ENCODE data around the gene NUP50.

Gene NUP50

DNA sequence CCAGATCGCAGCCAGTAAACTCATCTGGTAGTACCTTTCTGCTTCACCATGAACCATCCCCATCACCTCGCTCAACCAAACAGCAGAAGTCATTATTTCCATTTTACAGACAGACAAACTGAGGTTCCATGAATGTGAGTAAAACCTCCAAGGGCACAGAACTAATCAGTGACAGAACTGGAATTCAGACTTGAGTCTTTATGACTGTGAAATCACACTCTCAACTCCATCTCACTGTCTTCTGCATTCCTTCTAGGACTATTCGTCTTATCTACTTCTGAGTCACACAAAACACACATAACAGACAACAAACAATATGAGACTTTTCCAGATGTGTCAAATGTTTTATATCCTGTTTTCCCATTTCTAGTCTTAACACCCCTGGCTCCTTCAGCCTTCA lies 9.3 kb upstream of the NUP50 start:
- H3K4me2 ChIP-seq = no peak overlapping the region
- no peak for TF ChIP-seq Cebpa-rat (IDR thresholded peaks at IDR 0.05)
- H3K9ac ChIP-seq = no peak overlapping the region

DNA sequence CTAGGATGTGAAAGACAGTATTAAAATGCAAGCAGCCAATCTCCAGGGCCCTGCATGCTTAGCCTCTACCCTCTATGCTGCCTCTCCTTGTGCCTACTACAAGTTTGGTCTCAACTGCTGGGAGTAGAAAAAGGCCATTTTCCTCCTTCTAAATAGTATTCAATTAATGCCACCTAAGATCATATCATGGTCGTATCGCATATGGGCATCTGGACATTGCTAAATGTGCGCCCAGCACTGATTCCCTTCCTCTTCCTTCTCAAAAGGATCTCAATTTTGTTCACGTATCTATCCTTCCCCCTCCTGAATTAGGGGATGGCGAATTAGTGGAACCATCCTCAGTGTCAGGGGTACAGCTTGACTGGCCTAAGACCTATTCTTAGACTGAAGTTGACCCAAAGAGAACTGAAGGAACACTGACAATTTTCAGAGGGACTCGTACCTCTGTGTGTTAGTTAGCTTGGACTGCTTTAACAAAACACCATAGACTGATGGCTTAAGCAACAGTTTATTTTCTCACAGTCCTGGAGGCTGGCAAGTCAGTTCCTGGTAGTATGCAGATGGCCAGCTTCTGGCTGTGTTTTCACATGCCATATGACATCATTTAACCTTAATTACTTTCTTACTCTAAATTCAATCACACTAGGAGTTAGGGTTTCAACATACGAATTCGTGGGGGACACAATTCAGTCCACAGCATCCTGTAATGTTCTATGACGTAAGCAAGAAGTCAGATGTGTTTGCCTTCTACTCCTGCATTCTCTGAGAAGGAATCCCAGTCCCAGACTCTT lies 8.5 kb upstream of the NUP50 start:
- Histone ChIP-seq H3K4me3 (no peak overlapping the region), H3K36me3 (peaks cover 41 to 79% (median 63%) of the 10 kb centered on the region in 11 experiments), H3K9me3 (replicated peaks in 1 of 11) (peaks cover 0 to 4% (median 0%) of the 10 kb centered on the region in 11 experiments; a peak in 5 of 22 replicates), H3K27me3 (no peaks in the 10 kb centered on the region), H3K4me2 (no peak overlapping the region), H3K27ac (peak overlapping the region in 8 of 11 experiments; percentile 6 to 98 (median 88); a peak in 12 of 22 replicates), H3K4me1 (peaks cover 30 to 44% (median 40%) of the 10 kb centered on the region in 10 experiments), H3K9ac (0 out of 22 replicates have a peak overlapping the region, but pooled peaks of 2 of the 11 experiments have one; percentile 6 to 27), H4K20me1 (peaks cover 0 to 9% (median 0%) of the 10 kb centered on the region in 11 experiments; a peak in 1 of 22 replicates)
- no peak for TF ChIP-seq Cebpa-rat (IDR thresholded peaks at IDR 0.05)

More for the DNA sequence above, 9.3 kb upstream of the NUP50 start:
- Histone ChIP-seq H4K20me1 (peaks cover 0 to 9% (median 0%) of the 10 kb centered on the region in 11 experiments; a peak in 1 of 22 replicates), H3K27me3 (no peaks in the 10 kb centered on the region), H3K9me3 (replicated peaks in 1 of 11) (peaks cover 0 to 4% (median 0%) of the 10 kb centered on the region in 11 experiments; a peak in 5 of 22 replicates), H3K36me3 (peaks cover 41 to 85% (median 71%) of the 10 kb centered on the region in 11 experiments), H3K4me1 (peaks cover 21 to 36% (median 31%) of the 10 kb centered on the region in 10 experiments), H3K4me3 (no peak overlapping the region), H3K27ac (no peak overlapping the region)

DNA sequence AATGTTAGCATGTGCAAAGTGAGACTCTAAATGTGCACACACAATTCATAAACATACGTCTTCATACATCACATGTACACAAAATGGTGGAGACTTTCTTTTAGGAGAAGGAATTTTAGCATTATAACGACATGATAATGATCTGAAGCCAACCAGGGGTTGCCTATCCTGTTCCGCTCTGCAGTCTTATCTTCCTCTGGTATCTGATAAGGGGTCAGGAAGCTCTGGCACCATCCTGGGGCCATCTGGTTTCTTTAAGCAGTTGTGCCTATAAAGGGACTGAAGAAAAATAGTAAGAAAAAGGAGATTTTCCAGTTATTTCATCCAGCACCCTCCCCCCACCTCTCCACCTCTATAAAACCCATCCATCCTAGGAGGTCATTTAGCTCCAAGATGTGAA lies 5.8 kb upstream of the NUP50 start:
- Histone ChIP-seq H3K9me3 (replicated peaks in 1 of 11) (peaks cover 0 to 9% (median 0%) of the 10 kb centered on the region in 11 experiments; a peak in 8 of 22 replicates), H3K27me3 (no peaks in the 10 kb centered on the region), H3K4me2 (peak overlapping the region; percentile 3 to 96 (median 92); a peak in 17 of 22 replicates), H3K4me1 (peaks cover 48 to 67% (median 56%) of the 10 kb centered on the region in 10 experiments), H3K36me3 (peaks cover 35 to 74% (median 48%) of the 10 kb centered on the region in 11 experiments), H3K27ac (peak overlapping the region; percentile 62 to 98 (median 85); a peak in 21 of 22 replicates), H3K9ac (peak overlapping the region in 6 of 11 experiments; percentile 41 to 74 (median 66); a peak in 6 of 22 replicates), H4K20me1 (peaks cover 0 to 9% (median 0%) of the 10 kb centered on the region in 11 experiments; a peak in 1 of 22 replicates), H3K4me3 (no peak overlapping the region)
- no peak for TF ChIP-seq Cebpa-rat (IDR thresholded peaks at IDR 0.05)

DNA sequence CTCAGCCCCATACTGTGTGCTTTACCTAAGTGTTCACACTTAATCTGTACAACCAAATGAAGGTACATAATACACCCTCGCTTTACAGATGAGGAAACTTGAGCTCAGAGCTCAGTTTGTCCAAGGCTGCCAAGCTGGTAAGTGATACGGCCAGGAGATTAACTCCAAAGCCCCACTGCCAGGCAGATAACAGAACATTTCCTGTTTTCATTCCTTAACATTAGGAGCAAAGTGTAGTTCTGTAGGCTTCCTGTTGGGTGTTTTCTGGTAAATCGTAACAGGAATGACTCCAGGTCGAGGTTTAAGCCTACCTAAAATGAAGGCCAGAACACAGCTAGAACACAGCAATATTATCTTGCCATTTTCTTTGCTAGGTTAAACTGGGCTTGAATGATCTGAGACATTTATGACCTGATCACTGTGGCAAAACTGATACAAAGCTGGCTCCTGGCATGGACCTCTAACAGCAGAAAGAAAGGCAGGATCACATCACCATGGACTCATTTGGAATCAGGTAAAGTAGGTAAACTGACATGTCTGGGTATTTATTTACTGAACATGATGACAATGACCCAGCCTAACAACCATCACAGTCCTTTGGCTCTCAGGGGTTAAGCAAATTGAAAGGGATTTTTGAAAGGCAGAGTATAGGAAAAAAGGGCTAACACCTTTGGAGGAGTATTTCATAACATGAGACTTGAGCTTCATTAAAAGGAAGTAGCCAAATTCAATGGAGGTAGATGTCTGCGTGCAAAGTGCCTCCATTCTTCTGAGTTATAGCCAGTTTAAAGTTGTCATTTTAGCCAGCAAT lies 3.9 kb upstream of the NUP50 start:
- no peak for TF ChIP-seq Cebpa-rat (IDR thresholded peaks at IDR 0.05)

DNA sequence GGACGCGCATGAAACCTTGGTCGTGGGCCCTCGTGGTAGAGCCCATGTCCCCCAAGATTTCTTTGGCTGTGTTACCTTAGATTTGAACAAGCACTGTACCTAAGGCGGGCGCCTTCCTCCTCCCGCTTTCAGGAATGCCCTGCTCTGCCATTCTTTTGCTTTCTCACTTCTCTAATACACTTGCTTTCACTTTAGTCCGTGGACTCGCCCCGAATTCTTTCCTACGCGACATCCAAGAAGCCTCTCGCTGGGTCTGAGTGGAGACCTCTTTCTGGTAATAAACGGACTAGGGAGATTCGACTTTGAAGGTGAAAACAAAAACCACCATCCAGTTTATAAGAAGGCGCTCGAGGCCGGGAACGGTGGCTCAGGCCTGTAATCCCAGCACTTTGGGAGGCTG lies 1.2 kb upstream of the NUP50 start:
- Histone ChIP-seq H3K4me3 (peak overlapping the region; percentile 70 to 96 (median 90)), H3K4me2 (peak overlapping the region; percentile 76 to 96 (median 92)), H3K9ac (peak overlapping the region; percentile 86 to 98 (median 96)), H4K20me1 (peaks cover 12 to 31% (median 29%) of the 10 kb centered on the region in 11 experiments; a peak in 21 of 22 replicates), H3K4me1 (peaks cover 64 to 79% (median 77%) of the 10 kb centered on the region in 10 experiments), H3K9me3 (replicated peaks in 1 of 11) (peaks cover 0 to 9% (median 0%) of the 10 kb centered on the region in 11 experiments; a peak in 8 of 22 replicates), H3K27me3 (no peaks in the 10 kb centered on the region), H3K27ac (peak overlapping the region; percentile 83 to 98 (median 96); a peak in 21 of 22 replicates), H3K36me3 (peaks cover 5 to 52% (median 27%) of the 10 kb centered on the region in 11 experiments)
- TF ChIP-seq Cebpa-rat (IDR thresholded peaks at IDR 0.05) = no peak

More for the DNA sequence above, 3.9 kb upstream of the NUP50 start:
- peak overlapping the region in 1 of 10 experiments; percentile 22; a peak in 2 of 20 replicates for H3K4me3 ChIP-seq
- peaks cover 27 to 57% (median 33%) of the 10 kb centered on the region in 11 experiments for H3K36me3 ChIP-seq
- H4K20me1 ChIP-seq = peaks cover 0 to 4% (median 3%) of the 10 kb centered on the region in 11 experiments; a peak in 13 of 22 replicates
- H3K27ac ChIP-seq = peak overlapping the region; percentile 62 to 98 (median 85)
- H3K27me3 ChIP-seq = no peaks in the 10 kb centered on the region
- peak overlapping the region; percentile 51 to 96 (median 92) for H3K4me2 ChIP-seq
- peaks cover 0 to 9% (median 0%) of the 10 kb centered on the region in 11 experiments; a peak in 8 of 22 replicates for H3K9me3 ChIP-seq (replicated peaks in 1 of 11)
- H3K9ac ChIP-seq = peak overlapping the region; percentile 54 to 71 (median 62); a peak in 19 of 22 replicates
- peaks cover 51 to 67% (median 57%) of the 10 kb centered on the region in 10 experiments for H3K4me1 ChIP-seq

DNA sequence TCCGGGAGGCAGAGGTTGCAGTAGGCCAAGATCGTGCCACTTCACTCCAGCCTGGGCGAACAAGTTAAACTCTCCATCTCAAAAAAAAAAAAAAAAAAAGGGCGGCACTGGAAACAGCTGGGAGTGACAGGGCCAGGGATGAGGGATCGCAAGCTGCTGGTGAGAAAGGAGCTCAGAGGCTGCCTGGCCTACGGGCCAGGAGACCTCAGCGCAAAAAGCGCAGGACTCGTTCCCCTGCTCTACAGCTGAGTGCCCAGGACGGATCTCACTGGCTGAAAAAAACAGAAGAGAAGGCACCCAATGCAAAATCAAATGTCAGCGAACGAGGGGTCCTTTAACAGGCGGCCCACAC lies 650 bp upstream of the NUP50 start:
- H3K27ac ChIP-seq = peak overlapping the region; percentile 83 to 98 (median 96)
- H3K9ac ChIP-seq = peak overlapping the region; percentile 86 to 98 (median 96)
- peak overlapping the region; percentile 70 to 96 (median 90) for H3K4me3 ChIP-seq
- peaks cover 0 to 9% (median 0%) of the 10 kb centered on the region in 11 experiments; a peak in 8 of 22 replicates for H3K9me3 ChIP-seq (replicated peaks in 1 of 11)
- peak overlapping the region; percentile 76 to 96 (median 92) for H3K4me2 ChIP-seq
- no peaks in the 10 kb centered on the region for H3K27me3 ChIP-seq
- no peak for TF ChIP-seq Cebpa-rat (IDR thresholded peaks at IDR 0.05)
- peaks cover 64 to 79% (median 73%) of the 10 kb centered on the region in 10 experiments for H3K4me1 ChIP-seq
- H4K20me1 ChIP-seq = peaks cover 14 to 36% (median 35%) of the 10 kb centered on the region in 11 experiments; a peak in 21 of 22 replicates
- H3K36me3 ChIP-seq = peaks cover 4 to 52% (median 27%) of the 10 kb centered on the region in 11 experiments; a peak in 21 of 22 replicates

DNA sequence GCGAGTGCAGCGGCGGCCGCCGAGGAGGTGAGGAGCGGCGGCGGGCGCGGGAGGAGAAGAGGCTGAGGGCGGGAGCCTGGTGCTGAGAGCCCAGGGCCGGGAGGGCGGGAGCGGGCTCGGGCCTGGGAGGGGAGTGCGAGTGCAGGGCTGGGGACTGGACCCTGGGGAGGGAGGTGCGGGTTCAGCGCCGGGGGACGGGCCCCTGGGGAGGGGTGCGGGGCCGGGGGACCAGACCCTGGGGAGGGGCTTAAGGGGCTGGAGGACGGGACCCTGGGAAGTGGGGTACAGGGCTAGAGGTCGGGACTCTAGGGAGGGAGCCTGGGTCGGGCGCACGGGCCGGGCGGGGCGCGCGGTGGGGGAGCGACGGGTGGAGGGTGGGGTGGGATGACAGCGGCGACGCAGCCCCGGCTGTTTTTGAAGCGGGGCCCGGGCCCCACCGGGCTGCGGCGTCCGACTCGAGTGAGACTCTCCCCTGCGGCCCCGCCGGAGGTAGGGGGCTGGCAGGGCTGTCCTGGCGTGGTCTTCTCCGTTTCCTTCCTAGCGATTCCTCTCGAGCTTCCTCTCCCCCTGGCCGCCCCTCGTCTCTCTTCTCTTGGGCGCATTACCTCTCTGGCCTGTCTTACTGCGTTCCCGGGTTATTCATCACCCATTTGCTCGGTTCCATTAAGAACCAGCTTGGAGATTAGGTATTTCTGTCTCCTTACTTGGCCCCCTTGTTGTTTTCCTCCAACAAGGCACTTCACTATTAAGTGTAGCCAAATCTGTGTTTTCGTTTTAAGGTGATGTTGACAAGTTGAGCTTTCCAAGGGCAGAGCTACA lies 754 bp downstream of the NUP50 start:
- TF ChIP-seq Cebpa-rat (IDR thresholded peaks at IDR 0.05) = no peak
- peak overlapping the region; percentile 84 to 98 (median 96) for H3K9ac ChIP-seq
- H3K36me3 ChIP-seq = peaks cover 18 to 61% (median 40%) of the 10 kb centered on the region in 11 experiments
- peak overlapping the region; percentile 70 to 96 (median 90) for H3K4me3 ChIP-seq
- H3K4me1 ChIP-seq = peaks cover 50 to 77% (median 59%) of the 10 kb centered on the region in 10 experiments
- peaks cover 0 to 9% (median 0%) of the 10 kb centered on the region in 11 experiments; a peak in 5 of 22 replicates for H3K9me3 ChIP-seq (replicated peaks in 1 of 11)
- peak overlapping the region; percentile 86 to 98 (median 91) for H3K4me2 ChIP-seq
- H3K27me3 ChIP-seq = no peaks in the 10 kb centered on the region
- peaks cover 17 to 50% (median 49%) of the 10 kb centered on the region in 11 experiments; a peak in 21 of 22 replicates for H4K20me1 ChIP-seq
- H3K27ac ChIP-seq = peak overlapping the region; percentile 73 to 98 (median 96)

Data from BLaER1 treated with 17β-estradiol and CSF1 and Interleukin-3, amounts not matched to agents 10 nM and 100 nM (cell line).